CD4-positive, alpha-beta T cell treated with Interleukin-4 for 4 hours (primary cell): Measurements from ENCODE around the gene ZDHHC11.
"Not testable (repeated sequence)": the region's sequence is repeated elsewhere in the genome, so short reads cannot be mapped to it uniquely, and the experiment has no call there.

ENCODE experiments used
- DNase-seq: peaks from one replicate; pipeline ENCODE4 v3.0.0-alpha.2; 2020

The ZDHHC11 gene

DNA sequence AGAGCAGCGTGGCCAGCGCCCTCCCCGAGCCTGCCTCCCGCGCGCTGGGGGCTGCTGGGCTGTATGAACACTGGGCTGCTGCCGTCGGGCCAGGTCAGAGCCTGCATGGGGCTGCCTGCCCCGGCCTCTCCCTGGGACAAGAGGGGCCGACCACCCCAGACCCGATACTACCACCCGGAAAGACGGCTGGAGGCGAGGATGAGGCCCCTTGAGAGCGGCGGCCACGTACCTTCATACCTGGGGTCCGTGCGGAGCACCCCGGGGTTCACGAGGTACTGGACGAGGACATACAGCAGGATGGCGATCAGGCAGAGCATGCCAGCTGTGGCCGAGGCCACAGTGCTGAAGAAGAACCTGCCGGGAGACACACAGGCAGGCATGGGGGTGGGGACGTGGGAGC is 7.4 kb downstream of the ZDHHC11 start:
- DNase-seq = not testable (repeated sequence)

GRCh38 chr5:842402-843221 is 8.2 kb downstream of the ZDHHC11 start:
- not testable (repeated sequence) for DNase-seq

DNA sequence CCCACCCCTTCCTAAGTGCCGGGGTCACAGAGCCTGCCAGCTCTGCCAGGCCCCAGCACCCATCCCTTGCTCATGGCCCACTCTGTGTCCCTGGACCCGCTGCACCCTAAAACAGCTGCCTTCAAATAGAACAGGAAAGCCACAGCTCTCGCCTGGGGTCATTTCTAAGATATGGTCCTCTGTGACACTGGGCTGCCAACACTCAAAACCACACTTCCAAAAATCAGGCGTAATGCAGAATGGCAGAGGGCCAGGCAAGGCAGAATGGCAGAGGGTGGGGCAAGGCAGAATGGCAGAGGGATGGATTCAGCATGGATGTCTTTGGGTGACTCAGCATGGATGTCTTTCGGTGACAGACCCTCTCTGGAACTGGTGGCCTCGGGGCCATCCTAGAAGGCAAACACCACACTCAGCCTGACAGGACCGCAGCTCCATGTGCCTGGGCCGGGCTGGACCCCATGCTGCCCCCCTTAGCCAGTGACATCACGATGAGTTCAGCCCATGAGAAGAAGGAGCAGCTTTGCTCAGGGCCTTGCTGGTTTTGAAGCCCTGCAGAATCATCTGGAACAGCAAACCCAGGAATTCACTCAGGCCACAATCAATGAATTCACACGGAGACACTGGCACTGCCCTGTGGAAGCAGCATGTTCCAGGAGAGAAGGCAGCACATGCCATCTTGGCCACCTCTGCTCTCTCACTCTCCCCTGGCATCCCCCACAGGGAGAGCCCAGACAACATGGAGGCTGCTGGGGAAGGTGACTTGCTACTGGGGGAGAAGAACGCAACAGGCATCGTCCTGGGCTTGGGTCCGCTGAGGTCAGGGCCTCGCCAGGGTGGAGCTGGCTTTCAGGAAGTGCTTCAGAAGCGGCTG is 9.0 kb downstream of the ZDHHC11 start:
- DNase-seq = not testable (repeated sequence)

DNA sequence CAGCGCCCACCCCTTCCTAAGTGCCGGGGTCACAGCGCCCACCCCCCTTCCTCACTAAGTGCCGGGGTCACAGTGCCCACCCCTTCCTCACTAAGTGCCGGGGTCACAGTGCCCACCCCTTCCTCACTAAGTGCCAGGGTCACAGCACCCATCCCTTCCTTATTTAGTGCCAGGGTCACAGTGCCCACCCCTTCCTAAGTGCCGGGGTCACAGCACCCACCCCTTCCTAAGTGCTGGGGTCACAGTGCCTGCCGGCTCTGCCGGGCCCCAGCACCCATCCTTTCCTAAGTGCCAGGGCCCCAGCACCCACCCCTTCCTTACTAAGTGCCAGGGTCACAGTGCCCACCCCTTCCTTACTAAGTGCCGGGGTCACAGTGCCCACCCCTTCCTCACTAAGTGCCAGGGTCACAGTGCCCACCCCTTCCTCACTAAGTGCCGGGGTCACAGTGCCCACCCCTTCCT is 9.8 kb downstream of the ZDHHC11 start:
- DNase-seq = not testable (repeated sequence)

GRCh38 chr5:840118-840973 is 10.4 kb downstream of the ZDHHC11 start:
- not testable (repeated sequence) for DNase-seq

- DNase-seq = not testable (repeated sequence)
Observed at GRCh38 chr5:838431-838851, 12.3 kb downstream of the ZDHHC11 start.

DNA sequence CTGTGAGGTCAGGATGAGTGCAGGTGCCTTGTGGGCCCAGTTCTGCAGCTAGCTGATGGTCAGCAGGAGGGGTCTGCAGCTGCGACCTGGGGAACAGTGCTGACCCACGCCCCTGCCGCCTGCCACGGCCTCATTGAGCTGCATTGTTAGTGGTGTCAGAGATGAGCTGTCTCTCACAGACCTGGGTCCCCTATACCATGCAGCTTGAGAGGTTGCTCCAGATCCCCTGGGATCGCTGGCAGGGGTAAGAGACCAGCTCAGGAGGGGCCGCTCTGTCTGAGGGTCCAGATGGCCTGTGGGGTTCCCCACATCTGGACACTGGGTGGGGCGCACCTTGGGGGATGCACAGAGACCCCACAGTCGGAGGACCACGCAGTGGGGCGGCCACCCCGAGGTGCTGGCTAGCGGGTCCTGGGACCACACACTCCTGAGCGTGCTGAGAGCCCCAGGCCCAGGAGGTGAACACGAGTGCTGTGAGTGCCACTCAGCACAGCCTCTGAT is 13.1 kb downstream of the ZDHHC11 start:
- DNase-seq = not testable (repeated sequence)

GRCh38 chr5:835933-836612 is 14.7 kb downstream of the ZDHHC11 start:
- DNase-seq = not testable (repeated sequence)

DNA sequence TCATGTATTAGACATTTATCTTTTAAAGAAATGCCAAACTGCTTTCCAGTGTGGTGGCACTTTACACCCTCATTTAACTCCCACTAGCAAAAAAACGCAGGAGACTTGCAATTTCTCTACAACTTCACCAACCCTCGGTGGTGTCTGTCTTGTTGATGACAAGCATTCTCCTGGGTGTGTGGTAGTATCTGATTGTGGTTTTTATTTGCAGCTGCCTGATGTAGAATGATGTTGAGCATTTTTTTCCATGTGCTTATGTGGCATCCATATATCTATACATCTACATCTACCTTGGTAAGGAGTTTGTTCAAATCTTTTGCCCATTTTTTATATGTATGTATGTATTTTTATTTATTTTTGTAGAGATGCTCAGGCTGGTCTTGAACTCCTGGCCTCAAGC is 16.8 kb downstream of the ZDHHC11 start:
- DNase-seq = not testable (repeated sequence)

GRCh38 chr5:828194-828593 is 22.6 kb downstream of the ZDHHC11 start:
- not testable (repeated sequence) for DNase-seq

GRCh38 chr5:825544-825943 is 25.2 kb downstream of the ZDHHC11 start:
- not testable (repeated sequence) for DNase-seq

DNA sequence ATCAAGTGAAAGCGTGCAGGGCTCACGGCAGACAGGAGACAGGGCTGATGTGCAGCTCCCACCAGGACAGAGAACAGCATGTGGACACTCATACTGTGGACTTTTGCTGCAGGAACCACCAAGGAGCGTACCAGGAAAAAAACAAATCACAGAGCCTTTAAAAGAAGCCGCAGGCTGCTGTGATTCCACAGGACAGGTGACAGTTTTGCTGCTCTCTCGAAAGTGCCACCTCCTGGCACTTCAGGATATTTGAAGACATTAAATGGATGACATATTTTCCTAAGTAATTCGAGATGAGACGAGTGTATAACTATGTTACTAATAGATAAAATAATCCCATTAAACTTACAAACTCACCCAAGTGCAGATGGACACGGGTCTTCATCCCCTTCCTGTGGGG is 29.3 kb downstream of the ZDHHC11 start:
- DNase-seq = no peak

GRCh38 chr5:820245-820644 is 30.5 kb downstream of the ZDHHC11 start:
- DNase-seq = no peak

DNA sequence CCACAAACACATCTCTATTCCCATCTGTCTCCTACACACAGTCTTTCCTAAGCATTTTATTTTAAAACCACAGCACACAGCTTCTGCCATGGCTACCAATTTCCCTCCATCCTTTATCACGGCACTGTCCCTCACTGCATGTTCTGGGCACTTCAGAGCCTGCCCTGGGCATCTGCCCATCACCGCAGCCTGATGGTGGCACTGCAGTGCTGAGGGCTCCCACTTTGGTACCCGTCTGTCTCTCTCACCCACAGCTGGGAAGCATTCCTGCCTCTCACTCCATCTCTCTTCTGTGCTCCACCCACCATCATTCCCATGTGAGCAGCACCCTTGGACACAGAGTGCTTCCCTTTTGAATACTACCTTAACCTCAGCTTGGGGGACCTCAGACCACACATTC is 31.7 kb downstream of the ZDHHC11 start:
- DNase-seq = no peak

- DNase-seq = no peak
Observed at GRCh38 chr5:816176-816575, 34.6 kb downstream of the ZDHHC11 start.

GRCh38 chr5:815449-815848 is 35.3 kb downstream of the ZDHHC11 start:
- no peak for DNase-seq

DNA sequence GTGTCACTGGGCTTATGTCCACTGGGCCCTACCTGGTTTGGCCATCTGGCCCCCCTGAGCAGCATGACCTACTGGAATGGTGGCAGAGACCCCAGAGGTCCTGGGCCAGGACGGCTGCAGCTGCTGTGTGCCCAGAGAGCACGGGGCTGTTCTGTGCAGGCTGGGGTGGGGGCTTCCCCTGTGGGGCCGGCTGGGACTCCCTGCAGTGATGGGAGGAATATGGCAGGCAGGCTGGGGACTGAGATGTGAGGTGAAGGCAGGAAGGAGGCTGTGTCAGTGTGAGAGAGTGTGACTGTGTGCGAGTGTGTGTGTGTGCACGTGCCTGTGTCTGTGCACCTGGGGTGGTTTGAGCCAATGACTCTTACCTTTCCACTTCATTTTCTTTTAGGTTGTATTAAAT is 37.2 kb downstream of the ZDHHC11 start:
- DNase-seq = not testable (repeated sequence)

GRCh38 chr5:811384-811783 is 39.4 kb downstream of the ZDHHC11 start:
- DNase-seq = not testable (repeated sequence)

DNA sequence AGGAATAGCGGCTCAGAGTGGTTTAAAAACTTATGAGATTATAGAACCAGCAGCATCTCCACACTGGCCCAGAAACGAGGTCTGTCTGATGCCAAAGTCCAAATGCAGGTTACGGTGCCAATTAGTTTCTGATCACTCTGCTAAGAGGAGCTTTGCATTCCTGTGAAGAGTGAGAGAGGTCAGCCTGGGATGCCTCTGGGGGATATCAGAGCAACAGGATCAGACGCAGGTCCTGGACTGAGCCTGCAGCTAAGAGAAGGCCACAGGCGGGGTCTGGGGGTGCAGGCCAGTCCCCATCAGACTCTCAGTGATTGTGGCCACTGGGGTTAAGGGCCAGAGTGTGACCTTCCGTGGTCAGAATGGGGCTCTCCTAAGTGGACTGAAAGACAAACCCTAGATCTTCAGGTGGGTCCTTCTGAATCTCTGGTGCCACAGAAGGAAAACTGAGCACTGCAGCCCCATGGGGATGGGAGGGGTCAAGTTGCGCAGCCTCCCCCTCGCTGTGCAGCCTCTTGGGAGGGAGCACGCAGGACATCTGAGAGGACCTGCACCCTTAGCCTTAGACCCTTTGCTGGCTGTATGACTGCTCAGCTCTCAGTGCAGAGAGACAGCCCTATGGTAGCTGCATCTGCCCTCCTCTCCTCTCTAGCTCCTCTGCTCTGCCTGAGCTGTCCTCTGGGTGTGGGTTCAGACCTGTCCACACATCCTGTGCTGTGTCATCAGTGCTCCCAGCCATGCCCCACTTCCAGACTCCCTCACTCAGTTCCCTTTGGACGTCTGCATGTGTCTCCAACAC is 42.9 kb downstream of the ZDHHC11 start:
- not testable (repeated sequence) for DNase-seq

GRCh38 chr5:801472-801871 is 49.3 kb downstream of the ZDHHC11 start:
- no peak for DNase-seq

GRCh38 chr5:801055-801454 is 49.7 kb downstream of the ZDHHC11 start:
- DNase-seq = not testable (repeated sequence)
